AG04450 (cell line): Measurements from ENCODE around the gene SYNE2. TPM values are rescaled to one million over a fixed set of nuclear protein-coding genes. Genes with fewer than 3 reads are reported as not detected.
"Not testable (repeated sequence)": the region's sequence is repeated elsewhere in the genome, so short reads cannot be mapped to it uniquely, and the experiment has no call there.

Experiments used
- CTCF ChIA-PET: fragments of 300-600, 350-600 bp; formaldehyde crosslinking; extraction: SDS; loops from one replicate; lab custom pipeline; 2022; ENCODE audit warnings: antibody characterized with exemption, inconsistent platforms; lab: Charles Lee
- POLR2A ChIA-PET: fragments of 350-600 bp; formaldehyde crosslinking; extraction: SDS; loops from one replicate; lab custom pipeline; 2021; ENCODE audit warnings: antibody characterized with exemption, inconsistent platforms; lab: Yijun Ruan, JAX
- DNase-seq: peaks from one replicate; pipeline ENCODE4 v3.0.0-alpha.2; 2011; ENCODE audit warnings: low read depth, low spot score
- H3K27ac ChIP-seq: one replicate; pipeline ENCODE4 v1.5.1; 2012; ENCODE audit warnings: low read depth, low read length, control low read depth
- H3K27me3 ChIP-seq: one replicate; pipeline ENCODE4 v1.6.0; 2012; ENCODE audit warnings: low read length; ENCODE audit not compliant: control insufficient read depth, insufficient read depth
- H3K4me3 ChIP-seq: 2 replicates; pipeline ENCODE4 v1.5.1; 2011; ENCODE audit warnings: mild to moderate bottlenecking, low read depth, low read length, control low read depth
- H3K9me3 ChIP-seq: 2 replicates; pipeline ENCODE4 v1.5.1; 2012; ENCODE audit warnings: low read length; ENCODE audit not compliant: control insufficient read depth, insufficient read depth
- CTCF ChIP-seq: IDR thresholded peaks from 2 replicates; pipeline ENCODE4 v1.5.1; 2011; ENCODE audit warnings: low read depth, low read length, control low read depth, inconsistent platforms
- polyA plus RNA-seq: library from polyadenylated mRNA; depleted of rRNA; stranded (reverse); fragments of >200 nt; gene quantifications from 2 replicates; pipeline ENCODE4 v1.2.3, GENCODE V29; 2011

The SYNE2 gene
- polyA plus RNA-seq, 1 experiment, result 6.1 TPM

- ChIA-PET CTCF (no interaction called here), POLR2A (no interaction called here)
- Histone ChIP-seq H3K27ac (no peak overlapping the region), H3K4me3 (no peak overlapping the region), H3K9me3 (no peaks in the 10 kb centered on the region), H3K27me3 (no peaks in the 10 kb centered on the region)
- no peak for DNase-seq
- no peak for TF ChIP-seq CTCF
These were observed 261.4 kb downstream of the SYNE2 start for GRCh38 chr14:64114166-64114565.

DNA sequence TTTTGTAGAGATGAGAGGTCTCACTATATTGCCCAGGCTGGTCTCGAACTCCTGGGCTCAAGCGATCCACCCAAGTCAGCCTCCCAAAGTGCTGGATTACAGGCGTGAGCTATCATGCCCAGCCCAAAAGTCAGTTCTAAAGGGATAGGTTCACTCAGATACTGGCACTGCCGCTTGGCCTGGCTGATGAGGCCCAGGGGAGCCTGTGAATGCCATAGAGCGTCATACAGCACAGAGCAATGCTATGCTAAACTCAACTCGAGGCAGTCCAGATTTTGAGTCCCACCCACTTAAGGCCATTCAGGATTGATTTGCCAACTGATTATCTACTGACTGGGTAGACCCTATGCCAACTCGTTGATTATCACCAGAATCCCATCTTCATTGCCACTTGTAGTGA is 262.0 kb downstream of the SYNE2 start:
- no peak for DNase-seq
- H3K27me3 ChIP-seq, result no peaks in the 10 kb centered on the region
- H3K27ac ChIP-seq, result no peak overlapping the region
- ChIA-PET POLR2A (no interaction called here), CTCF (no interaction called here)
- no peaks in the 10 kb centered on the region for H3K9me3 ChIP-seq
- TF ChIP-seq CTCF, result no peak
- H3K4me3 ChIP-seq, result no peak overlapping the region

DNA sequence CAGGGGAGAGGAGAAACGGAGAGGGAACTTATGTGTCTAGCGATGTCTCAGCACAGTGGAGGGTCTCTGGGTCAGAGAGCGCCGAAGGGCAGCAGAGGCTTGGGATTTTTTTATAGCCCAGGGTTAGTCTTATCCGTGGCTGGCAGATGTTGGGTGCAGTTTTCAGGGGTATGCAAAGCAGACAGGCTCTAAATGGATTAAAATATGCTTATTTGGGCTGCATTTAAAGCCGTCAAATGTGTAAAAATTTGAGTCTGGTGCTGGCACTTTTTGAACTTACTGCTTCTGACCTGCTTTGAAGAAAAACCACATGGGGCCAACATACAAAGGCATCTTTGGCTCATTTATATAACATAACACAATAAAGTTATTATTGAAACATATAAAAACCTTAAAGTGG is 262.6 kb downstream of the SYNE2 start:
- H3K9me3 ChIP-seq, result no peaks in the 10 kb centered on the region
- POLR2A ChIA-PET, result no interaction called here
- no peak for DNase-seq
- no peaks in the 10 kb centered on the region for H3K27me3 ChIP-seq
- no peak overlapping the region for H3K27ac ChIP-seq
- TF ChIP-seq CTCF, result no peak
- H3K4me3 ChIP-seq, result no peak overlapping the region
- CTCF ChIA-PET, result no interaction called here

DNA sequence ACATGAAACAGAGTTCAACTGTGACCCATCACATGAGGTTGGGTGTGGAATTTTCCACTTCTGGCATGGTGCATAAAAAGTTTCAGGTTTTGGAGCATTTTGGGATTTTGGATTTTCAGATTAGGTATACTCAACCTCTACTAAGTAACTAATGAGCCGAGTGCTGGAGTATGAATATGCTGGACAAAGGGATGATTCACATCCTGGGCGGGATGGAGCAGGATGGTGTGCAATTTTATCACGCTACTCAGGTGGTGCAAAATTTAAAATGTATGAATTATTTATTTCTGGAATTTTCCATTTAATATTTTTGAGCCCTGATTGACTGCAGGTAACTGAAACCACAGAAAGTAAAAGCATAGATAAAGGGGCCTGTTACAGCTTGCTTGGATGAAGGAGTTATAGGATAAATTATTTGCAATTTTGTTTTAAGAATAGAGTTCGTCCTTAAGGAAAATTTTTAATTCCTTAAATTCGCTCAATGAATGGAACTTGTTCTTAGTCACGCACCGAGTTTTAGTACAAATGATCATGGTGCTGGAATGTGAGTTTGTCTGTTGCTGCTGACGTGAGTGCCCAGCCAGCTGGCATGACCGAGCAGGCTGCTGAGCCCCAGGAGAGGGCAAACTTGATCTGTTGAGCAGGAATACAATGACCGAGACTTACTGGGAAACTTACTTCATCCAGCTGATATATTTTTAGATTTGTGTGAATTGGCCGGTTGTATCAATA is 265.0 kb downstream of the SYNE2 start:
- Histone ChIP-seq H3K9me3 (no peaks in the 10 kb centered on the region), H3K27ac (no peak overlapping the region), H3K4me3 (no peak overlapping the region), H3K27me3 (no peaks in the 10 kb centered on the region)
- POLR2A ChIA-PET, result no interaction called here
- no peak for TF ChIP-seq CTCF
- CTCF ChIA-PET, result no interaction called here
- DNase-seq, result no peak

DNA sequence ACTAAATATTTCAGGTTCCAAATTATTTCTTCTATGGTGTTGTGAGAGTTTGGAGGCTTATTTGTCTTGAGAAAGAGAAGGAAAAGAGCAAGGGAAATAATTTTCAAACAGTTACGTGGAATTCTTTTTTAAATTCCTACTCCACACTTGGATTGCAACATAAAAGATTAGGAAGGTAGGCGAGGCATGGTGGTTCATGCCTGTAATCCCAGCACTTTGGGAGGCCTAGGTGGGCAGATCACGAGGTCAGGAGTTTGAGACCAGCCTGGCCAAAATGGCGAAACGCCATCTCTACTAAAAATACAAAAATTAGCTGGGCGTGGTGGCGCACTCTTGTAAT is 265.6 kb downstream of the SYNE2 start:
- CTCF ChIA-PET, H3K4me3 ChIP-seq, DNase-seq, H3K27ac ChIP-seq, H3K9me3 ChIP-seq, H3K27me3 ChIP-seq, POLR2A ChIA-PET: not testable (repeated sequence)
